HG02852 (cell line): Measurements from ENCODE around the gene FLT3.
"Not testable (repeated sequence)": the region's sequence is repeated elsewhere in the genome, so short reads cannot be mapped to it uniquely, and the experiment has no call there.

Experiments used
- ATAC-seq: cut with Tn5 transposase; IDR thresholded peaks from one replicate; pipeline ENCODE4 v1.9.1; 2021; ENCODE audit warnings: mild to moderate bottlenecking, moderate library complexity; ENCODE audit not compliant: unreplicated experiment

FLT3 gene

DNA sequence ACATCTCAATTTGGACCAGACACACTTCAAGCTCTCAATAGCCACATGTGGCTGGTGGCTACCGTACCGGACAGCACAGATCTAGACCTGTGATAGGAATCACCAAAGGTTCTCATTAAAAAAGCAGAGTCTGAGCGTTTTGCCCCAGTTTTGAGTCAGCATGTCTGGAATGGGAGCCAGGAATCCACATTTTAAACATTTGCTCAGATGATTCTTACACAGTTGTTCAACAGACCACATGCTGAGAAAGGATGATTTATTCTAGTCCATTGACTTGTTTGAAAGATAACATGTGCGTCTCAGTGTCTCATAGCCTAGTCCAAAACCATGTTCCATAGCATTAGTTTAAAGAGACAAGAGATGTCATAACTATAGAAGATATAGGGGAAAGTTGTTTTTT, 53.4 kb downstream of the FLT3 start:
- ATAC-seq: no peak

DNA sequence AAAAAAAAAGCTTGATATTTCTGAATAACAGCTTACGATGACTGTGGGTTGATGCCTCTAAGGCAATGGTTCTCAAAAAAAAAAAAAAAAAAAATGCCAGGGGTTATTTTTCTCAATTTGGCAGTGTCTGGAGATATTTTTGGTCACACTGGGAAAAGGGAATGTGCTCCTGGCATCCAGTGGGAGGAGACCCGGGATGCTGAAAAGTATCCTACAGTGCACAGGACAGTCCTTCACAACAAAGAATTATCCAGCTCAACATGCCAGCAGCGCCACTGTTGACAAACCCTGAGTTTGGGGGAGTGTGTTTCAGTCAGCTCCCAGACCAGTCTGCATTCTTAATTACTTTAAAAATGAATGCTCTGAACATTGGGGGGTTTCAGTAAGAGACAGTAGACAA, 54.5 kb downstream of the FLT3 start:
- no peak for ATAC-seq

DNA sequence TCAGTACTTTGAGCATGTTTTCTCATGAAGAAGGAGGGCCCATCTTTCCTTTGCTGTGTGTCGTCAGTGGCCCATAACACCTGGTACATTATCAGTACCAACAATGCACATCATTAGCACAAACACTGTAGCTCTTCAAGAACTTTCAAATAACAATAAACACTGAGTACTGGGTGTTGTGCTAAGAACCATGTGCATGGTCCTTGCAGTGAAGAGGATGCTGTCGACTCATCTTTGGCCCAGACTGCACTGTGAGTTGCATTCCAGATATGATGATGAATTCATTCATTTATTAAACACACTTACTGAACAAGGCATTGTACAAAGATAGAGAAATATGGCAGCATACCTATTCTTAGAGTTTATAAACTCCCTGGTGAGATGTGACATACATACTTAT, 55.8 kb downstream of the FLT3 start:
- ATAC-seq: no peak

GRCh38 chr13:28043224-28043623, 57.2 kb downstream of the FLT3 start:
- ATAC-seq: no peak

DNA sequence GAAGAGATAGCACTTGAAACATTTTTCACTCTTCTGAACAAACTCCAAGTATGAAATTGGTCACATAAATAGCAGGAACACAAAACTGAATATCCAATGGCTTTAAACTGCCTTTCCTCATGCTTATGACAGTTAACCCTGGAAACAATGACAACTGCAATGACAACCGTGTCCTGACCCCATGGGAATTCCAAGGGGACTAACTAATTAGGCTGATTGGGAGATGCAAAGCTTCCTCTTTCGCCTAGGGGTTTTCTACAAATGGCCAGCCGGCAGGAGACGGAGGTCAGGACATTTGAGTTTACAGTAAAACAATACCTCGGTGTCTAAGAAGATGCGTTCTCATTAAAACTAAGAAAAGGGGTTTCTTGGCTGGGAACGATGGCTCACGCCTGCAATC, 58.9 kb downstream of the FLT3 start:
- no peak for ATAC-seq

- no peak for ATAC-seq
Observed at GRCh38 chr13:28041031-28041461, 59.3 kb downstream of the FLT3 start.

DNA sequence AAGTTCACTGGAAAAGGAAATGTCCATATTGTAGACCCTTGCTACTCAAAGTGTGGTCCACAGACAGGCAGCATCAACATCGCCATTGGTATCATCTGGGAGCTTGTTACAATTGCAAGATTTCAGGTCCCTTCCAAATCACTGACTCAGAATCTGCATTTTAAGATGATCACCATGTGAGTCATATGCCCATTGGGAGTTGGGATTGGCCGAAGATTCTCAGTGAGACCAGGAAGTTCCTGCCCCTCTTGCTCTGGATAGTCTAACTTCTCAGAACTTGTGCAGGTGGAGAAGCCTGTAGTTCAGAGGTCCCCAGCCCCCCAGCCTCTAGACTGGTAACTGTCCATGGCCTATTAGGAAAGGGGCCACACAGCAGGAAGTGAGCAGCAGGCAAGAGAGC, 63.0 kb downstream of the FLT3 start:
- ATAC-seq: no peak

DNA sequence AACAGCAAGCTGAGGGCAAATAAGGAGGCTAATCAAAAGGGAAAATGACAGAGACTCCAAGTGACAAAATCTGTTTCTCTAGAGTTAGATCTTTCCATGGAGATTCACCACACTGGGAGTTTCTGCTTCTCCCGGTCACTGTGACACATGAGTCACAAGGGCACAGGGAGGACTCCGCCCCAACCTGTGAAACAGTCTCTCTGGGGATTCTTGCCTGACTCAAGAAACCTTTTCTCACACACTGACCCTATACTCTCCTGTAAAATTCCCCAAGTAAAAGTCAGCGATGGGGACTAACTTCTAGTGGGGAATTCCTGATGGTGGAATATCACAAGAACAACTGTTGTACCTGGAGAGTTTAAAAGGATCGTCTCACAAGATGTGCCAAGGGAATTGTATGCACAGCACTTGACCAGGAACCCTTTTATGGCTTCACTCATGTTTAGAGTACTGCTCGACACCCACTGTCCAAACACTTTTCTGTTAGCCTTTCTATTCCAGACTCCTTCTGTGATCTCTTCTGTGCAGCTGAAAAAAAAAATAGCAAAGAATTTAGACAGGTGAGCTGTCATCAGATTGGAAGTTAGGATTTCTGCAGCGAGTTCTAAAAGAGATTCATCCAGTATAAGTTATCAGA, 65.1 kb downstream of the FLT3 start:
- no peak for ATAC-seq

DNA sequence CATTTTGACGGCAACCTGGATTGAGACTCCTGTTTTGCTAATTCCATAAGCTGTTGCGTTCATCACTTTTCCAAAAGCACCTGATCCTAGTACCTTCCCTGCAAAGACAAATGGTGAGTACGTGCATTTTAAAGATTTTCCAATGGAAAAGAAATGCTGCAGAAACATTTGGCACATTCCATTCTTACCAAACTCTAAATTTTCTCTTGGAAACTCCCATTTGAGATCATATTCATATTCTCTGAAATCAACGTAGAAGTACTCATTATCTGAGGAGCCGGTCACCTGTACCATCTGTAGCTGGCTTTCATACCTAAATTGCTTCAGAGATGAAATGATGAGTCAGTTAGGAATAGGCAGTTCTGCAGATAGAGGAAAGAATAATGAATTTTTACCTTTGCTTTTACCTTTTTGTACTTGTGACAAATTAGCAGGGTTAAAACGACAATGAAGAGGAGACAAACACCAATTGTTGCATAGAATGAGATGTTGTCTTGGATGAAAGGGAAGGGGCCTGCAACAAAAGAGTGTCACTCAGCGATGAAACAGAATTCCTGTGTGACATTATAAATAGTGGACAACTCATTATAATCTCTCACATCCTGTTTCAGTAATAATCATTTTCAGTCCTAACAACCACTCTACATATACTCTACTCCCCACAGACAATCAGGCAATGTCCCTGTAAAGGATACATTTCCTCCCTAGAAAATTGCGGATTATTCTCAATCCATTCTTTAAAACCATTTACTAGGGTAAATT, 66.3 kb downstream of the FLT3 start:
- ATAC-seq: no peak

DNA sequence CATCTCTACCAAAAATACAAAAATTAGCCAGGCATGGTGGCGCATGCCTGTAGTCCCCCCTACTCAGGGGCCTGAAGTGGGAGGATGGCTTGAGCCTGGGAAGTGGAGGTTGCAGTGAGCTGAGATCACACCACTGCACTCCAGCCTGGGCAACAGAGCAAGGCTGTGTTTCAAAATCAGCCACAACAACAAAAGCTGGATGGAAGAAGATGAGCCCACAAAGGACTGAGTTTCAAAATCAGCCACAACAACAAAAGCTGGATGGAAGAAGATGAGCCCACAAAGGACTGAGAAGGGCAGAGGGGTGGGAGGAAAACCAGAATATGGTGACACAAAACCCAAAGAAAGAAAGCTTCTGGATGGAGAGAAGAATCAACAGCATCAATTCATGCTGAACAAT, 67.9 kb downstream of the FLT3 start:
- ATAC-seq: not testable (repeated sequence)

DNA sequence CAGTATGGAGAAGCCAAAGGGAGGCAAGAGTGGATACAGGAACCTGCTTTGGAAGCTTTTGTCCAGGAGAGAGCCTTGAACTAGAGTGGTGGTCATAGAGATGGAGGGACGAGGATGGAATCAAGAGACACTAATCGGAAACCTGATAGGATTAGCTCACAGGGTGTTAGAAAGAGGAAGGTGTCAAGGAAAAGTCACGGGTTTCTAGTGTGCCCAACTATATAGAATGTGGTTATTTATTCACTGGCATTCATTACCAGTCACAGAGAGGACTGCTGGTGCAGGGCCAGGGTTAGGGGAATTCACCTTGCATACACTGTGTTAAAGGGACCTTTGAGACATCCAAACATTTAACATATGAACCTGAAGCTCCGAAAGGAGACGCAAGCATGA, 68.5 kb downstream of the FLT3 start:
- no peak for ATAC-seq

GRCh38 chr13:28031220-28031895, 69.0 kb downstream of the FLT3 start:
- ATAC-seq: peak; percentile 58

DNA sequence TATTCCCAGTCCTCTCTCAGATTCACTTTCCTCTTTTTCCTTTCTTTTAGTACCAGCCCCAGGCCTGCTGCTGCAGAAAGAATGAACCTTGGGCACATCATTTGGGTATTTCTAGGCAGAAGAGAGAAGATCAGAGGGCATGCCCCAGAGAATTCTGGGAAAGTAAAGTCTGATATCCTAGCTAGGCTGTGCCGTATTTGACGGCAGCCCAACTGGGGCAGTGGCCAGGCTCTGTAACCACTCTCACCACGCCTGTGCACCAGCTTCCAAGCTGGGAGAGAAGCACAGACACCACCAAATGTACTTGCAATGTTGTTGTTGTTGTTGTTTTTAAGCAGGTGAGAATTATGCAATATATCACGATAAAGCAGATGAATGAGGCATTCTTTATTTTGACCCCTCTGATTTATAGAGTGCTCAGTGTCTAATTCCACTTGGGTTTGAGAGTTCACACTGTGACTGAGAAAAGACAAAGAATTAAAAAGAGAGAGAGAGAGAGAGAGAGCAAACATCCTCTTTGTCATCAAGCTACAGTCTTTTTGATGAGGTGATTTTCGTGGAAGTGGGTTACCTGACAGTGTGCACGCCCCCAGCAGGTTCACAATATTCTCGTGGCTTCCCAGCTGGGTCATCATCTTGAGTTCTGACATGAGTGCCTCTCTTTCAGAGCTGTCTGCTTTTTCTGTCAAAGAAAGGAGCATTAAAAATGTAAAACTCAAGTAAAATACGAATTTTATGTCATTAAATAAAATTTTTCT, 72.6 kb downstream of the FLT3 start:
- no peak for ATAC-seq

DNA sequence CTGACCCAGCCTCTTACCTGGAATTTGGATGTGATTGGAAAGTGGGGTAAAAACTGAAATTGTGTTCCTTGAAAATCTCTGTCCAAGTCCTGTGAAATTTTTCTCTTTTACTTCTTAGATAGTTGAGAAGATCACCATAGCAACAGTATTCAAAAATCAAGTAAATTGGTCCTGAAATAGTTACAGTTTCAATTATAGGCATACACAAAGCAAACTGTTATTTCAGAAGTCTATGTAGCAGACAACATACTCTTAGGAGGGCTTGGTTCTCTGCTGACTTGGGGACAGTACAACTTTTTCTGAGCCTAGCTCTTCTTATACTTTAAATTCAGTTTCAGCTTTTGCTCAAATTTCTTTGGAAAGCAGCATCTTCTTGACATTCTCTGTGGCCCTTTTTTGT, 73.3 kb downstream of the FLT3 start:
- no peak for ATAC-seq

- ATAC-seq: no peak
Observed at GRCh38 chr13:28026508-28026907, 73.9 kb downstream of the FLT3 start.

DNA sequence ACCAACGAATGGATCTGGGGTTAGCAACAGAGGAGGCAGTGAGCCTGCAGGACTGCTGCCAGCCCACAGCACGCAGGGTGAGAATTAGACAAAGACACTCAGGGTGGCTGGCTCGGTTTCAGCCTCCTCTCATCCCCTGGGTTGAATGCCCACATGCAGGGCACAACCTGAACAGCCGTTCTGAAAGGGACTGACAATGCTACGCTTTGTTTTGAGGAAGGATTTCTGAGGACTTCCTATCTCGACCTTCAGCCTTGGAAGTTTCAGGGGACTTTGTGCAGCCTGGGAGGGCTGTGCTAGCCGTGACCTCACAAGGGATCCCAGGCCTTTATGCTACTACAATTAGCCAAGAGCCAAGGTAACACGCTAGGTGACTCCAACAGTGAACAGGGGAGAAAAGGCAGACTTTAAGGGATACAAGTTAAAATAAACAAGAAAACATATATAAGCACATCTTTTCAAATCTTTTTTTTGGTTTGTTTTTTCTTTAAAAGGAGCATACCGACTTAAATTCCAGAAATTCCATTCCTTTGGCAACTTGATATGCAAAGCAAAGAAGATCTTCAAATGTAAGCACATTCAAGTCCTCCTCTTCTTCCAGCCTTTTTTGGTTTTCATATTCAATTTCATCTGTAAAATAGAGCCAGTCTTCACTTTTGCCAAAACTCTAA, 77.4 kb downstream of the FLT3 start:
- no peak for ATAC-seq

DNA sequence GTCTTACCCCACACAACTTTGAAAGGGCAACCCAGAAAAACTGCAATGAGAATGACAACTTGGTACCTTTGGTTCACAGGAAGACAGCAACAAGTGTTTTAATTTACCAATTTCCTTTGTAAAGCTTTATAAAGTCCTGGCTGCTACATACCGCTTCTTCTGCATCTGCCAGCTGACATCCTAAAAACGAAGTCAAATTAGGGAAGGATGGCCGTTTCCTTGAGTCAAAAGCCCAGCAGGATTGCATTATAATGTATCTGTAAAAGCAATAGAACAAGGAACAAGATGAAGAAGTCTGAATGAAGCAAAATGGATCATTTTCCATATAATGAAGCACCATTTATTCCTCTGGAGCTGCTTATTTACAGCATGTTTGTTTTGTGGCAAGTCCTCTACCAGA, 86.1 kb downstream of the FLT3 start:
- no peak for ATAC-seq

GRCh38 chr13:28013482-28013881, 86.9 kb downstream of the FLT3 start:
- ATAC-seq: no peak

DNA sequence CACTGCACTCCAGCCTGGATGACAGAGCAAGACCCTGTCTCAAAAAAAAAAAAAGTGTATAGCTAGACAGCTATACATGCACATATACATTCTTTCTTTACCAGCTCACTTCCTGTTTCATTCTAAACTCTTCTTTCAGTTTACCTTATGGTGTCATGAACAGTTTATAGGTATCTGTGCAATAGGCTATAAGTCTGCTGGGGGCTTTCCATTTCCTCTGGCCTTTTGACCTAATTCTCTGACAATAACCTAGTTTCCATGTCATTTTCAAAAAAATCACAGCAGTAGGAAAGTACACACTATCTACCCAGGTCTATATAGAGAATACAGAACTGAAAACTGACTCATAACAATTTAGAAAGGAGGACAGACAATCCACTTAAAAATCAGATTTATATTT, 87.5 kb downstream of the FLT3 start:
- peak; percentile 94 for ATAC-seq

GRCh38 chr13:28012383-28012782, 88.0 kb downstream of the FLT3 start:
- ATAC-seq: peak; percentile 4

DNA sequence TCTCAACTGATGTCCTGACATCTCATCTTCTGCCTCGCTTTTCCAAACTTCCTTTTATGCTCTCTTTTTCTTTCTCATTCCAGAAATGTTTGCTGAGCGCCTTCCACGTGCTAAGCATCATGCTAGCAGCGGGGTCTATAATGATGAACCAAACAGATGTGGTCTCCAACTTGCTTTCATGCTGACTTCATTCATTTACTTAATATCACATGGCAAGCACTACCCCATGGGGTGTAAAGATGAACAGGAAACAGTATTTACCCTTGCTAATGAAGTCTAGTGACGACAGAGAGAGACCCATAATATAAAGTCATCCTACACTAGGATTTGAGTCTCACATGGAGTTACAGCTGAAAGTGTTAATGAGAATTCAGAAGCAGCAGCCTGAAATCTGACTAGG, 90.3 kb downstream of the FLT3 start:
- ATAC-seq: no peak
